Hematopoietic multipotent progenitor cell treated with erythropoietin and hydrocortisone succinate and interleukin-3 and kit ligand, for 8 days (in vitro differentiated cells): ENCODE data around the gene FHAD1.
A peak's percentile ranks its signal among the peaks of the same experiment; 100 is the strongest.
"Not testable (repeated sequence)": the region's sequence is repeated elsewhere in the genome, so short reads cannot be mapped to it uniquely, and the experiment has no call there.

Source experiments
- DNase-seq: peaks from one replicate; pipeline ENCODE4 v3.0.0-alpha.2; 2015

FHAD1 gene

GRCh38 chr1:15424146-15424667 is 177.2 kb downstream of the FHAD1 start:
- DNase-seq, result peak; percentile 94

GRCh38 chr1:15424981-15425380 is 178.0 kb downstream of the FHAD1 start:
- no peak for DNase-seq

GRCh38 chr1:15425521-15425920 is 178.5 kb downstream of the FHAD1 start:
- no peak for DNase-seq

GRCh38 chr1:15425958-15426357 is 178.9 kb downstream of the FHAD1 start:
- no peak for DNase-seq

GRCh38 chr1:15426492-15427279 is 179.7 kb downstream of the FHAD1 start:
- peak; percentile 55 for DNase-seq

GRCh38 chr1:15427280-15427666 is 180.2 kb downstream of the FHAD1 start:
- DNase-seq, result no peak

GRCh38 chr1:15428252-15428651 is 181.2 kb downstream of the FHAD1 start:
- not testable (repeated sequence) for DNase-seq

GRCh38 chr1:15428815-15429435 is 181.9 kb downstream of the FHAD1 start:
- DNase-seq, result no peak

- no peak for DNase-seq
Measured at GRCh38 chr1:15429701-15430149, 182.7 kb downstream of the FHAD1 start.

- DNase-seq, result peak; percentile 57
Measured at GRCh38 chr1:15430787-15431570, 184.0 kb downstream of the FHAD1 start.

GRCh38 chr1:15431571-15431948 is 184.5 kb downstream of the FHAD1 start:
- no peak for DNase-seq

- DNase-seq, result no peak
Measured at GRCh38 chr1:15432324-15432723, 185.3 kb downstream of the FHAD1 start.

- no peak for DNase-seq
Measured at GRCh38 chr1:15433471-15433870, 186.4 kb downstream of the FHAD1 start.

- not testable (repeated sequence) for DNase-seq
Measured at GRCh38 chr1:15434739-15435138, 187.7 kb downstream of the FHAD1 start.

- no peak for DNase-seq
Measured at GRCh38 chr1:15435239-15436077, 188.4 kb downstream of the FHAD1 start.

GRCh38 chr1:15436881-15437442 is 189.9 kb downstream of the FHAD1 start:
- DNase-seq, result no peak

- no peak for DNase-seq
Measured at GRCh38 chr1:15439325-15439724, 192.3 kb downstream of the FHAD1 start.

GRCh38 chr1:15440357-15440756 is 193.3 kb downstream of the FHAD1 start:
- DNase-seq, result no peak

- no peak for DNase-seq
Measured at GRCh38 chr1:15441247-15441646, 194.2 kb downstream of the FHAD1 start.

- no peak for DNase-seq
Measured at GRCh38 chr1:15442119-15442518, 195.1 kb downstream of the FHAD1 start.

- DNase-seq, result no peak
Measured at GRCh38 chr1:15442759-15443158, 195.7 kb downstream of the FHAD1 start.

GRCh38 chr1:15443281-15443680 is 196.3 kb downstream of the FHAD1 start:
- DNase-seq, result no peak
